ENCODE results near the gene RAI14.
"Not testable (repeated sequence)": the region's sequence is repeated elsewhere in the genome, so short reads cannot be mapped to it uniquely, and the experiment has no call there.

GRCh38 chr5:34753236-34753635 is 97.1 kb downstream of the RAI14 start:
- TF ChIP-seq CTCF (IDR thresholded peaks at IDR 0.05; ENCODE audit: low read length); EZH2 (optimal IDR thresholded peaks at IDR 0.05; ENCODE audit: low read depth, low read length); EZH2phosphoT487 (IDR thresholded peaks at IDR 0.05; ENCODE audit: low read length): not testable (repeated sequence)

Data from MM.1S (cell line).